HS-5 (cell line): Measurements from ENCODE around the gene FAAP24.
"Not testable (repeated sequence)": the region's sequence is repeated elsewhere in the genome, so short reads cannot be mapped to it uniquely, and the experiment has no call there.

Experiments used
- DNase-seq: peaks from one replicate; pipeline ENCODE4 v3.0.0-alpha.2; 2012; ENCODE audit warnings: low read depth

FAAP24 gene

DNA sequence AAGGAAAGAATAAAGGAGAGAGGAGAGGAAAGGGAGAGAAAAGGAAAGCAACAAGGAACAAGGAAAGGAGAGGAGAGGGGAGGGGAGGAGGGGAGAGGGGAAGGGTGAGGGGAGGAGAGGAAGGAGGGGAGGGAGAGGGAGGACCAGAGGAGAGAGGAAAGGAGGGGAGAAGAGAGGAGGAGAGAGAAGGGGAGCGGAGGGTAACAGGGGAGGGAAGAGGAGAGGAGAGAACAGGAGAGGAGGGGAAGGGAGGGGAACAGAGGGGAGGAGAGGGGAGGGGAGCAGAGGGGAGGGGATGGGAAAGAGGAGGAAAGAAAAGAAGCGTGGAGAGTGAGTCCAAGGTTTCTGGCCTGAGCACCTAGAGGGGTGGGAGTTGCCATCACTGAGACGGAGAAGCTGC is 26.7 kb downstream of the FAAP24 start:
- no peak for DNase-seq

DNA sequence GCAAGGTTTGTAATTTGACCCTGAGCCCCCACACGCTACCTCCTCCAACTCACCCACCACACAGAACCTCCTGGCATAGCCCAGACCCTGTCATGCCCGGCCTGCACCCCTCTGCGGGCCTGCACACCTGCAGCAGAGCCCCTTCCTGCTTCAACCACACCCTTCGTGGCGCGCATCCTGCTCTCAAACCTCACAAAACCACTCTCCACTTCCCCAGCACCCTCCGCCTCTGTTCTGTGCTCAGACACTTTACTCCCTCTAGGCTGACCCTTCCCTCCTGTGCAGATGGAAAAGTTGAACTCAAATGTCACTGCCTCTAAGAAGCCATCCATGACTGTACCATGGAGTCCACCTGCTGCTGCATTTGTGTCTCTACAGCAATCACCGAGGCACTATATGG is 28.5 kb downstream of the FAAP24 start:
- DNase-seq: no peak

DNA sequence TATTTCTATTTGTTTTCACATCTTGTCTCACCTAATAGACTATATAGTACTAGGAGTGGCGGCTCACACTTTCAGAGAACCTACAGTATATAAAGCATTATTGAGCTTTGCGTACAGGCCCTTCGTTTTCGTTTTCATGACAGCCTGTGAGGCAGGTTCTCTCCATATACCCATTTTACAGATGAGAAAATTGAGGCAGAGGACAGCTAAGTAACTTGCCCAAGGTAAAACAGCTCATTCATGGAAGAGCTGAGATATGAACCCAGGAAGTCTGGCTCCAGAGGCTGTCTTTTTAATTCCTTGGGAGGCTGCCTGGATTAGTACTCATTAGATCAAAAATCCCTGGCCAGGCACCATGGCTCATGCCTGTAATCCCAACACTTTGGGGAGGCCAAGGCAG is 28.9 kb downstream of the FAAP24 start:
- no peak for DNase-seq

DNA sequence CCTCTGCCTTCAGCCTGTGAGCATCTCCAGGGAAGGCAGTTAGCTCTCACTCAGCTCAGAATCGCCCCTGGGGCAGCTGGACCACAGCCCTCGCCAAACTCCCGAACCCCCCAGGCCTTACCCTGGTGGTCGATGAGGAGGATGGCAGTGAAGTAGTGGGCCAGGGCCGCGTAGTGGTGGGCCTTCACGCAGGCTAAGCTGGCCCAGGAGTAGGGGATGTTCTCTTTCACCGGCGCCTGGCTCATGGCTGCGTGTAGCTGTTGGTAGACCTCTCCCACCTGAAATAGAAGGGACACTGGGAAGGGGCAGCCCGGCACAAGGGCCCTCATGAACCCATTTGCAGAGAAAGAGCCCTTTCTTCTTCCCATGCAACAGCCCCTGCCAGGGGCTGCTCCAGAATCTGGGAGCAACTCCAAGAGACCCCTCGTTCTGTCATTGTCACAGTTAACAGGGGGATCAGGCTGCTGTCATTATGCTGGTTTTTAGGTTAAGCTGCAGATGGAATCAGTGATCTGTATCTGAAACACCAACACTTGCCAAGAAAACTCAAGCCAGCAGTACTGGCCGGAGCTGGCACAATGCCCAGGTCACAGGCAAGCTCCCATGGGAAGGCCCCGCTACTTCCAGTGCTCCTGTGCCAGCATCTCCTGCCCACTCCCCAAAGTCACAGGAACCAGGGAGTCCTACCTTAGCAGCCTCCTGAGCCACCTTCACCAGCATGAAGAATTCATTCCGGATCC is 30.3 kb downstream of the FAAP24 start:
- not testable (repeated sequence) for DNase-seq

DNA sequence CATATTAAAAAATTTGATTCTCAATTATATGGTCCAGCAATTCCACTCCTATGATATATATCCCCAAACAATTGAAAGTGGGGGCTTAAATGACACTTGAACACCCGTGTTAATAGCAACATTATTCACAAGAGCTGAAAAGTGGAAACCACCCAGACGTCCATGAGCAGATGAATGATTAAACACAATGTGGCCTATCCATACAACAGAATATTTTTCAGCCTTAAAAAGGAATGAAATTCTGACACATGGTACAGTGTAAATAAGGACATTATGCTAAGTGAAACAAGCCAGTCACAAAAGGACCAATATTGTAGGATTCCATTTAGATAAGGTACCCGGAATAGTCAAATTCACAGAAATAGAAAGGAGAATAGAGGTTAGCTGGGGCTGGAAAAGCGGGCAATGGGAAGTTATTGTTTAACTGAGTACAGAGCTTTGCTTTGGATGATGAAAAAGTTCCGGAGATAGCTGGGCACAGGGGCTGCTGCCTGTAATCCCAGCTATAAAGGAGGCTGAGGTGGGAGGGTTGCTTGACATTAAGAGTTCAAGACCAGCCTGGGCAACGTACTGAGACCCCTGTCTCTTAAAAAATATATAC is 31.5 kb downstream of the FAAP24 start:
- not testable (repeated sequence) for DNase-seq

DNA sequence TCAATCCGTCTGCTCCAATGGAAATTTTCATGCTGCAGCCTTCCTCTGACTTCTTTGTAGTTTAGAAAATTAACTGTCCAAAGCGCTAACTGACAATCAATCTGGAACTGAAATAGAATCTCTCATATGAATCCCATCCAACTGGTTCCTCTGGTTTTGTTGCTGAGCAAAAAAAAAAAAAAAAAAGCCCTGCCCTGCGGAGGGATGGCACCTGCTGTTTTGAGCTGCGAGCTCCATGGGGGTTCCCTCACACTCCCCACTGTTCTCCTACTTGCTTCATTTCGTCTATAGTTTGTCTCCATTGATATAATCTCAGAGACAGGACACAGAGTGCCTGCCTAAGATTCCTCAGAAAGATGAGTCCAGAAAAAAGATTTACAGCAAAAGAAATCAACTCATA is 33.4 kb downstream of the FAAP24 start:
- no peak for DNase-seq

DNA sequence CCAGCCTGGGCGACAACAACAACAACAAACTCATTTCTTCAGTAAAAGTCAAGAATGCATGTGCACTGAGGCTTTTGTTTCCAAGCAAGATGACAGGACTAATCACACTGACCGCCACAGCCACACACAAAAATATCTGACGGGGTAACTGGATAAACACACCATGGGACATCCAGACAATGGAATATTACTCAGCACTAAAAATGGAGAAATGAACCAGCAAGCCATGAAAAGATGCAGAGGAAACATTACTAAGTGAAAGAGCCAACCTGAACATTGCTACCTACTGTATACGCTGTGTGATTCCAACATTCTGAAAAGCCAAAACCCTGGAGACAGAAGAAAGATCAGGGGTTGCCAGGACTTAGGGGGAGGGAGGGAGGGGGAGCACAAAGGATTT is 36.7 kb downstream of the FAAP24 start:
- DNase-seq: no peak

DNA sequence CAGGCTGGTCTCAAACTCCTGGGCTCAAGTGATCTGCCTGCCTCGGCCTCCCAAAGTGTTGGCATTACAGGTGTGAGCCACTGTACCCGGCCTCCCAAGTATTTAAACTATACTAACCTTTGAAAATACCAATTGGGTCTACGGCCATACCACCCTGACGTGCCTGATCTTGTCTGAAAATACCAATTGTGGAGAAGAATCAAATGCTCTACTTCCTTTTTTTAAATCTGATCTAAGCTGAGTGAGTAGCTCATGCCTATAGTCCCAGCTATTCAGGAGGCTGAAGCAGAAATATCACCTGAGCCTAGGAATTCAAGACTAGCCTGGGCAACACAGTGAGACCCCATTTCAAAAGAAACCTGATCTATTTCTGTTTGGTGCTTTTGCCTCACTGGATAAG is 38.8 kb downstream of the FAAP24 start:
- not testable (repeated sequence) for DNase-seq

DNA sequence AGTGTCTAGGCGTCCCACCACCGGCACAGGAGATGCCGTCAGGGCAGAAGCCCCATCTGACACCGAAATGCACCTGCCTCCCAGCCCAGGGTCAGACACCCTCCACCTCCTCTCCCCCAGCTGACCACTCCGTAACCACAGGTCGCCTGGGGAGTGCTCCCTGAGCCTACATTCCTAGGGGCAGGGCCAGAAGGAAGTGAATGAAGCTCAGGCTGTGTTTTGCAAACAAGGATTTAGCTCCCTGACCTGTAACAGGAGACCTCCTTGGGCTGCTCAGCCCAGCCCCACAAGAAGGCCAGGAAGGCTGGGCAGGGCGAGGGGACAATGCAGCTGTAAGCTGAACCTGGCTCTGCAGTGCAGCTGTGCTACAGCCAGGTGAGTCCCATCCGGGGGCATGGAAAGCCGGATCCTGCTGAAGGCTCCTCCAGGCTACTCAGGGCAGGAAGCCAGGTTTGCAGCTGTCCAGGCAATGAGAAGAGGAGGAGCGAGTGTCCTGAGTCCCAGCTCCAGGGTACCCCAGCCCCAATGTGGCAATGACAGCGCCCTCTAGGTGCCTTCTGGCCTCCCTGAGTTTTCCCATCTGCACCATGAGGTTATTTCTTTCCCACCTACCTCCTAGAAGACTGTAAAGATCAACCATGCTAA is 50.6 kb downstream of the FAAP24 start:
- DNase-seq: no peak

DNA sequence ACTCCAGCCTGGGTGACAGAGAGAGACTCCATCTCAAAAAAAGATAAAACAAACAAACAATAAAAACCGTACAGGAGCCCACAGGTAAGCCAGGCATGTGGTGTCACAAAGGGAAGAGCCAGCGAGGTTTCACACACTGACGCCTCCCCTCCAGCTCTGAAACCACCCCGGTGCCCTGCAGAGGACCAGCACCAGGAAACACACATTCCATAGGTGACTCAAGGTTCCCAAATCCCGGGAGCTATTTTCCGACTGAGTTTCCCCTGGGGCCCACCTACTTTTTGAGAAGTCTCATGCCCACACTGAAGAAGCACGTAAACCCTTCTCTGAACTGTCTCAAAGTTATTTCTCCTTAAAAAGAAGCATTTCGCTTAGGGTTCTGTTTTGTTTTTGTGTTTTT is 52.4 kb downstream of the FAAP24 start:
- no peak for DNase-seq

DNA sequence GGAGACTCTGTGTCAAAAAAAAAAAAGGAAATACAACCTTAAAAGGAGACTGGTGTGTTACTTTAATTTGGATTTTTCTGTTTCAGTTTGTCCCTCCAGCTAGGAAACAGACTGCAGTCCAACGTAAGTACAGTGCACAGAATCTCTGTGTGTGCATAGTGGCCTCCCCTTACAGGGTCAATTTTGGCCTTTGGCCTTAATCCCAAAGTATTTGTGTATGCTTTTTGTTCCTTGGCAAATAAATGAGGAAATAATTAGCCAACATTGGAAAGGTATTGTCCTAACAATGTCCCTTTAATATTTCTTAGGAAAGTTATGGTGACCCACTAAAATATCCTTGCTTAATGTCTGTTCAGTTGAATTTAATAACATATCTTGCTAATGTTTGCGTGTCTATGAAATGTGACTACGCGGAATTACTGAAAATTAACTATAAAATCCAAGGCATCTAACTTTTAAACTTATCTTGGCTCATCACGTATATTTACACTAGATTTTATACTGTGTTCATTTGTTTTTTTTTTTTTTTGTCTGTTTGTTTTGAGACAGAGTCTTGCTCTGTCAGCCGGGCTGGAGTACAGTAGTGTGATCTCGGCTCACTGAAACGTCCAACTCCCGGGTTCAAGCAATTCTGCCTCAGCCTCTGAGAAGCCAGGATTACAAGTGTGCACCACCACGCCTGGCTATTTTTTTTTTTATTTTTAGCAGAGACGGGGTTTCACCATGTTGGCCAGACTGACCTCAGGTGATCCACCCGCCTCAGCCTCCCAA is 53.6 kb downstream of the FAAP24 start:
- not testable (repeated sequence) for DNase-seq

DNA sequence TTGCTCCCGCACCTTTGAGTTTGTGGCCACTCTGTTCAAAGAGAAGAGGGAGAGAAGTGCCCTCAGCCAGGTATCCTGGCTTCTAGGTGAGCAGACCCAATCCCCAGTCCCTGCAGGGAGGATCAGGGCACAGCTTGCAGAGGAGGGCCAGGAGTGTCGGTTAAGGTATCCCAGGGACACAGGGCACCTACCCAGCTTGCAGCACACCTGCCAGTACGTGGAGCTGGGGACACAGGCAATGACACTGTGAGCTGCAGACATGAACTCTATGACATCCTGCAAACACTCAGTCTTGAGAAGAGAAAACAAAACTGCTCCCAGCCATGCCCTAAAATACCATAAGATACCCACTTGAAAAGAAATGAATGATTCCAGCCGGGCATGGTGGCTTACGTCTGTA is 54.6 kb downstream of the FAAP24 start:
- DNase-seq: not testable (repeated sequence)
